ENCODE results near the gene KLHDC10. TPM values are rescaled to one million over a fixed set of nuclear protein-coding genes. Genes with fewer than 3 reads are reported as not detected.

KLHDC10 gene
- total and polyA plus RNA-seq, 2 of the 13 experiments (the other 11 are each of a cell fraction or from before 2014, with no cell fraction given): 11.9 to 21.6 TPM

DNA sequence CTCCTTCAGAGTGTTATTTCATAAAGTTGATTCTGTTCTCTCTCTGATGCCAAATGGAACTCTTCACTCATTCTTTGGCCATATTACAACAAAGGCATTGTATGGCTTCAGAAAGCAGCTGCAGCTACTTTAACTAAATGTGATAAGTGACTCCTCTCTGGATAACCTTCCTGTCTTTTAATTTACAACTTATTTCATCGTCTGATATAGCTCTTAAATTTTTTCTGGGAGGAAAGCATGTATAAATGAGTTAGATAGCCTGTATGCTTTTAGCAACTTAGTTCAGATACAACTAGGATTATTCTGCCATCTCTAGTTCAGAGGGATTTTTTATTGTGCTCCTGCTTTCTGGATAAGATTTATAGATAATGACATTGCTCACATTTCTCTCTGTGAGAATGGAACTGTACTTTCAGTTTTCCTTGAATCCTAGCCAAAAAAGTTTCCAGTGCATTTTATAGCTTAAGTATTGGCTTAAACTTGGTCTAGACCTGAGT, 57.5 kb downstream of the KLHDC10 start:
- in situ Hi-C loops (cut with HindIII; ENCODE audit: extremely low pct_ligation_motif_present, low pct_unique_long_range_greater_than_20kb): no loop called here
- no peaks in the 10 kb centered on the region for H3K4me1 ChIP-seq (ENCODE audit: insufficient read depth, low read length)
- no peak overlapping the region for H2AFZ ChIP-seq (ENCODE audit: low read length)
- no TSS peak for BruUV-seq (replicated peaks)
- no peak overlapping the region for H3K4me2 ChIP-seq (ENCODE audit: low read depth, low read length)
- no peak overlapping the region for H3K9ac ChIP-seq (ENCODE audit: insufficient read depth, low read depth, low read length)
- no peaks in the 10 kb centered on the region for H3K79me2 ChIP-seq (ENCODE audit: insufficient read depth, low read length)
- intact Hi-C loops (cut with micrococcal nuclease; ENCODE audit: unreplicated experiment): no loop called here
- H3K4me3 ChIP-seq (replicated peaks in 1 of 3; ENCODE audit: insufficient read depth in 1 of 3, low read depth in 2 of 3, low read length in 3 of 3): no peak overlapping the region
- 100% methylated on average over 1 of the region's 1 CpG for WGBS (ENCODE audit: low lambda C conversion rate)
- no peak for FAIRE-seq
- no peak for ATAC-seq
- H3K9me3 ChIP-seq (ENCODE audit: low read length): no peaks in the 10 kb centered on the region
- ChIA-PET CTCF (ENCODE audit: low intra/inter-chr PET ratio, low total read pairs) (no interaction called here), POLR2A (no interaction called here)
- no peak overlapping the region for H3K27ac ChIP-seq (ENCODE audit: extremely low read length, insufficient read depth, low read length)
- no peak for TF ChIP-seq IKZF4 (CRISPR knock-in tag; IDR thresholded peaks at IDR 0.05; ENCODE audit: borderline replicate concordance, low read depth, not compliant biosample characterization)
- TF ChIP-seq ZNF563 (CRISPR knock-in tag; IDR thresholded peaks at IDR 0.05): no peak
- no peak for TF ChIP-seq ZKSCAN5 (CRISPR knock-in tag; IDR thresholded peaks at IDR 0.05)
- no peak for TF ChIP-seq ZSCAN9 (CRISPR knock-in tag; IDR thresholded peaks at IDR 0.05; ENCODE audit: borderline replicate concordance)
- TF ChIP-seq, protein P1, sequence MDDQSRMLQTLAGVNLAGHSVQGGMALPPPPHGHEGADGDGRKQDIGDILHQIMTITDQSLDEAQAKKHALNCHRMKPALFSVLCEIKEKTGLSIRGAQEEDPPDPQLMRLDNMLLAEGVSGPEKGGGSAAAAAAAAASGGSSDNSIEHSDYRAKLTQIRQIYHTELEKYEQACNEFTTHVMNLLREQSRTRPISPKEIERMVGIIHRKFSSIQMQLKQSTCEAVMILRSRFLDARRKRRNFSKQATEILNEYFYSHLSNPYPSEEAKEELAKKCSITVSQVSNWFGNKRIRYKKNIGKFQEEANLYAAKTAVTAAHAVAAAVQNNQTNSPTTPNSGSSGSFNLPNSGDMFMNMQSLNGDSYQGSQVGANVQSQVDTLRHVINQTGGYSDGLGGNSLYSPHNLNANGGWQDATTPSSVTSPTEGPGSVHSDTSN (CRISPR knock-in tag; IDR thresholded peaks at IDR 0.05; ENCODE audit: borderline replicate concordance): no peak
- DNase-seq (ENCODE audit: low spot score): no peak
- peaks cover 11 to 53% of the 10 kb centered on the region in 2 experiments for H3K36me3 ChIP-seq (replicated peaks in 1 of 2; ENCODE audit: control insufficient read depth in 1 of 2, insufficient read depth in 2 of 2, low read length in 2 of 2)
- no peaks in the 10 kb centered on the region for H4K20me1 ChIP-seq (ENCODE audit: insufficient read depth, low read length)
- H3K27me3 ChIP-seq (ENCODE audit: control insufficient read depth in 1 of 2, insufficient read depth in 2 of 2, low read length in 2 of 2): no peaks in the 10 kb centered on the region

DNA sequence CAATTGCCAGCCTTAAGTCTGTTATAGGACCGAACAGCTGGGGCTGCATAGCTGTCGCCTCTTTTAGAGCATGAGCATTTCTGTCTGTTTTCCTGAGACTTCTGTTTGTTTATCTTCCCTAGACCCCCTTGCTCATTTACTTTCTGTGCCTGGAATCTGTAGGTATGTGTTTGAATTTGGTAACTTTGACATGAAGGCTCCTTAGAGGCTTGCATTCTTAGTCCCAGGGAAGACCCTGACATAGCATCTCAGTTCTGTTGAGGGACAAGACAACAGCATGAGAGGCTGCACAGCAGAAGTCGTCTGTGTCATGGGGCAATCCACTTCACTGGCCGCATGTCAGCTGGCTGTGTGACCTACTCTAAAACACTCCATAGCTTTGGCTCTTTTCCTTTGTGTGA, 58.7 kb downstream of the KLHDC10 start:
- in situ Hi-C loops (cut with HindIII; ENCODE audit: extremely low pct_ligation_motif_present, low pct_unique_long_range_greater_than_20kb): no loop called here
- Histone ChIP-seq H3K79me2 (ENCODE audit: insufficient read depth, low read length) (no peaks in the 10 kb centered on the region), H3K9ac (ENCODE audit: insufficient read depth, low read depth, low read length) (no peak overlapping the region), H3K27me3 (ENCODE audit: control insufficient read depth in 1 of 2, insufficient read depth in 2 of 2, low read length in 2 of 2) (no peaks in the 10 kb centered on the region), H4K20me1 (ENCODE audit: insufficient read depth, low read length) (no peaks in the 10 kb centered on the region), H3K36me3 (replicated peaks in 1 of 2; ENCODE audit: control insufficient read depth in 1 of 2, insufficient read depth in 2 of 2, low read length in 2 of 2) (peaks cover 11 to 54% of the 10 kb centered on the region in 2 experiments), H3K4me1 (ENCODE audit: insufficient read depth, low read length) (no peaks in the 10 kb centered on the region), H3K27ac (ENCODE audit: extremely low read length, insufficient read depth, low read length) (no peak overlapping the region), H3K4me2 (ENCODE audit: low read depth, low read length) (no peak overlapping the region), H3K4me3 (replicated peaks in 1 of 3; ENCODE audit: insufficient read depth in 1 of 3, low read depth in 2 of 3, low read length in 3 of 3) (no peak overlapping the region), H2AFZ (ENCODE audit: low read length) (no peak overlapping the region), H3K9me3 (ENCODE audit: low read length) (no peaks in the 10 kb centered on the region)
- intact Hi-C loops (cut with micrococcal nuclease; ENCODE audit: unreplicated experiment): no loop called here
- FAIRE-seq (no peak), DNase-seq (ENCODE audit: low spot score) (no peak), ATAC-seq (no peak)
- no TSS peak for BruUV-seq (replicated peaks)
- WGBS (ENCODE audit: low lambda C conversion rate): 91% methylated on average over 4 of the region's 4 CpGs
- ChIA-PET POLR2A (no interaction called here), CTCF (ENCODE audit: low intra/inter-chr PET ratio, low total read pairs) (no interaction called here)
- TF ChIP-seq TOE1 (CRISPR knock-in tag; IDR thresholded peaks at IDR 0.05): no peak
- no peak for TF ChIP-seq GFI1 (CRISPR knock-in tag; IDR thresholded peaks at IDR 0.05; ENCODE audit: borderline replicate concordance)
- TF ChIP-seq NFE2L1 (CRISPR knock-in tag; IDR thresholded peaks at IDR 0.05; ENCODE audit: borderline replicate concordance): no peak
- no peak for TF ChIP-seq CHCHD3 (CRISPR knock-in tag; IDR thresholded peaks at IDR 0.05)
- TF ChIP-seq, protein P2, sequence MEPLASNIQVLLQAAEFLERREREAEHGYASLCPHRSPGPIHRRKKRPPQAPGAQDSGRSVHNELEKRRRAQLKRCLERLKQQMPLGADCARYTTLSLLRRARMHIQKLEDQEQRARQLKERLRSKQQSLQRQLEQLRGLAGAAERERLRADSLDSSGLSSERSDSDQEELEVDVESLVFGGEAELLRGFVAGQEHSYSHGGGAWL (CRISPR knock-in tag; IDR thresholded peaks at IDR 0.05): no peak
- no peak for TF ChIP-seq KDM6A (CRISPR knock-in tag; IDR thresholded peaks at IDR 0.05; ENCODE audit: low read depth)
- TF ChIP-seq, protein P3, sequence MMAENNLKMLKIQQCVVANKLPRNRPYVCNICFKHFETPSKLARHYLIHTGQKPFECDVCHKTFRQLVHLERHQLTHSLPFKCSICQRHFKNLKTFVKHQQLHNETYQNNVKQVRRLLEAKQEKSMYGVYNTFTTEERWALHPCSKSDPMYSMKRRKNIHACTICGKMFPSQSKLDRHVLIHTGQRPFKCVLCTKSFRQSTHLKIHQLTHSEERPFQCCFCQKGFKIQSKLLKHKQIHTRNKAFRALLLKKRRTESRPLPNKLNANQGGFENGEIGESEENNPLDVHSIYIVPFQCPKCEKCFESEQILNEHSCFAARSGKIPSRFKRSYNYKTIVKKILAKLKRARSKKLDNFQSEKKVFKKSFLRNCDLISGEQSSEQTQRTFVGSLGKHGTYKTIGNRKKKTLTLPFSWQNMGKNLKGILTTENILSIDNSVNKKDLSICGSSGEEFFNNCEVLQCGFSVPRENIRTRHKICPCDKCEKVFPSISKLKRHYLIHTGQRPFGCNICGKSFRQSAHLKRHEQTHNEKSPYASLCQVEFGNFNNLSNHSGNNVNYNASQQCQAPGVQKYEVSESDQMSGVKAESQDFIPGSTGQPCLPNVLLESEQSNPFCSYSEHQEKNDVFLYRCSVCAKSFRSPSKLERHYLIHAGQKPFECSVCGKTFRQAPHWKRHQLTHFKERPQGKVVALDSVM (CRISPR knock-in tag; IDR thresholded peaks at IDR 0.05): no peak
- no peak for TF ChIP-seq ZNF253 (CRISPR knock-in tag; IDR thresholded peaks at IDR 0.05; ENCODE audit: borderline replicate concordance)
- no peak for TF ChIP-seq NCOA2 (CRISPR knock-in tag; IDR thresholded peaks at IDR 0.05)
- TF ChIP-seq, protein P4, sequence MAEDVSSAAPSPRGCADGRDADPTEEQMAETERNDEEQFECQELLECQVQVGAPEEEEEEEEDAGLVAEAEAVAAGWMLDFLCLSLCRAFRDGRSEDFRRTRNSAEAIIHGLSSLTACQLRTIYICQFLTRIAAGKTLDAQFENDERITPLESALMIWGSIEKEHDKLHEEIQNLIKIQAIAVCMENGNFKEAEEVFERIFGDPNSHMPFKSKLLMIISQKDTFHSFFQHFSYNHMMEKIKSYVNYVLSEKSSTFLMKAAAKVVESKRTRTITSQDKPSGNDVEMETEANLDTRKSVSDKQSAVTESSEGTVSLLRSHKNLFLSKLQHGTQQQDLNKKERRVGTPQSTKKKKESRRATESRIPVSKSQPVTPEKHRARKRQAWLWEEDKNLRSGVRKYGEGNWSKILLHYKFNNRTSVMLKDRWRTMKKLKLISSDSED (CRISPR knock-in tag; IDR thresholded peaks at IDR 0.05): no peak
